GM18511 (cell line): ENCODE results near the gene FRAS1.
A peak's percentile ranks its signal among the peaks of the same experiment; 100 is the strongest.
"Not testable (repeated sequence)": the region's sequence is repeated elsewhere in the genome, so short reads cannot be mapped to it uniquely, and the experiment has no call there.

Source experiments
- ATAC-seq: cut with Tn5 transposase; IDR thresholded peaks from one replicate; pipeline ENCODE4 v1.9.1; 2021; ENCODE audit warnings: mild to moderate bottlenecking, moderate library complexity; ENCODE audit not compliant: unreplicated experiment

FRAS1 gene

GRCh38 chr4:78534286-78534955, 477.3 kb downstream of the FRAS1 start:
- no peak for ATAC-seq

- ATAC-seq, result no peak
These were observed 485.2 kb downstream of the FRAS1 start for GRCh38 chr4:78542373-78542772.

- ATAC-seq, result no peak
These were observed 486.5 kb downstream of the FRAS1 start for GRCh38 chr4:78543424-78544125.

GRCh38 chr4:78544678-78545077, 487.6 kb downstream of the FRAS1 start:
- no peak for ATAC-seq

GRCh38 chr4:78545275-78546246, 488.4 kb downstream of the FRAS1 start:
- ATAC-seq, result no peak

GRCh38 chr4:78547899-78548298, 490.8 kb downstream of the FRAS1 start:
- not testable (repeated sequence) for ATAC-seq

- not testable (repeated sequence) for ATAC-seq
These were observed 491.8 kb downstream of the FRAS1 start for GRCh38 chr4:78548889-78549288.

- ATAC-seq, result peak; percentile 70
These were observed 494.6 kb downstream of the FRAS1 start, which contains the start of gene ANXA3 for GRCh38 chr4:78551420-78552351. Gene ANXA3 (plus strand): TSS chr4:78551770. CDS start chr4:78554474, 2,704 bp downstream.

GRCh38 chr4:78552389-78553042, 495.4 kb downstream of the FRAS1 start:
- no peak for ATAC-seq

- ATAC-seq, result no peak
These were observed 495.9 kb downstream of the FRAS1 start for GRCh38 chr4:78553043-78553396.

GRCh38 chr4:78553529-78554060, 496.5 kb downstream of the FRAS1 start:
- no peak for ATAC-seq

GRCh38 chr4:78556665-78557064, 499.5 kb downstream of the FRAS1 start:
- ATAC-seq, result no peak

- no peak for ATAC-seq
These were observed 500.7 kb downstream of the FRAS1 start for GRCh38 chr4:78557841-78558240.

- no peak for ATAC-seq
These were observed 501.3 kb downstream of the FRAS1 start for GRCh38 chr4:78558410-78558809.

GRCh38 chr4:78560296-78560963, 503.3 kb downstream of the FRAS1 start:
- ATAC-seq, result no peak

GRCh38 chr4:78561677-78562076, 504.6 kb downstream of the FRAS1 start:
- ATAC-seq, result no peak

GRCh38 chr4:78562687-78563086, 505.6 kb downstream of the FRAS1 start:
- ATAC-seq, result no peak

GRCh38 chr4:78565971-78566372, 508.8 kb downstream of the FRAS1 start:
- ATAC-seq, result no peak
